Regular cardiac myocyte (primary cell): ENCODE measurements around the gene OXGR1. TPM values are rescaled to one million over a fixed set of nuclear protein-coding genes. Genes with fewer than 3 reads are reported as not detected.

Experiments used
- total RNA-seq: library from RNA; depleted of rRNA; stranded (reverse); fragments of >200 nt; gene quantifications from 2 replicates; pipeline ENCODE4 v1.2.3, GENCODE V29; 2014

Gene OXGR1
- not detected in 2 replicates for total RNA-seq

GRCh38 chr13:96994017-96994857, at the start of gene OXGR1:
Gene OXGR1 (minus strand): TSS chr13:96994476. CDS start chr13:96987759, 6,717 bp downstream.

Other genes starting within 250 kb of the OXGR1 start
- 87.4 and 93.6 TPM in 2 replicates for gene MBNL2, start 227.9 kb upstream of the OXGR1 start, total RNA-seq